K562 (cell line): ENCODE measurements around the gene CCNL1. TPM values are rescaled to one million over a fixed set of nuclear protein-coding genes. Genes with fewer than 3 reads are reported as not detected.

Source experiments
- ARID3A ChIP-seq: IDR thresholded peaks from 2 replicates; pipeline ENCODE4 v1.6.1; 2012; ENCODE audit warnings: low read depth, low read length, improper control_type of control experiment, borderline replicate concordance
- BCOR ChIP-seq: fragments of 450-650 bp; IDR thresholded peaks from 2 replicates; pipeline ENCODE4 v1.6.1; 2016
- CBFA2T2 ChIP-seq: fragments of 450-650 bp; conservative IDR thresholded peaks from 2 replicates; pipeline ENCODE4 v1.6.1; 2017; ENCODE audit warnings: mild to moderate bottlenecking
- CEBPB ChIP-seq: fragments of 450-650 bp; IDR thresholded peaks from 2 replicates; pipeline ENCODE4 v1.6.1; 2016; ENCODE audit warnings: missing genetic modification characterization, missing compliant biosample characterization
- GABPB1 ChIP-seq: sonication (generic); formaldehyde crosslinking; IDR thresholded peaks from 2 replicates; pipeline ENCODE4 v1.8.0; 2022; ENCODE audit warnings: mild to moderate bottlenecking, missing genetic modification reagents
- IFI16 ChIP-seq: fragments of 250-450 bp; sonication (Bioruptor Pico); IDR thresholded peaks from 2 replicates; pipeline ENCODE4 v2.1.2; 2022; ENCODE audit warnings: mild to moderate bottlenecking, inconsistent platforms
- MEF2A ChIP-seq: IDR thresholded peaks from 2 replicates; pipeline ENCODE4 v1.6.1; 2011; ENCODE audit warnings: low read depth, mild to moderate bottlenecking, low read length, moderate library complexity; ENCODE audit not compliant: control insufficient read depth
- MEIS2 ChIP-seq: fragments of 450-650 bp; IDR thresholded peaks from 2 replicates; pipeline ENCODE4 v1.6.1; 2014; ENCODE audit warnings: mild to moderate bottlenecking; ENCODE audit not compliant: partially characterized antibody
- NFXL1 ChIP-seq: fragments of 450-650 bp; formaldehyde crosslinking; IDR thresholded peaks from 2 replicates; pipeline ENCODE4 v1.4.0; 2021; ENCODE audit warnings: mild to moderate bottlenecking
- PCBP2 ChIP-seq: fragments of 200-400 bp; formaldehyde crosslinking; IDR thresholded peaks from 2 replicates; pipeline ENCODE4 v1.6.1; 2018; ENCODE audit warnings: low read length, low read depth, mild to moderate bottlenecking, moderate library complexity; ENCODE audit not compliant: poor library complexity, severe bottlenecking
- PYGO2 ChIP-seq: fragments of 450-650 bp; IDR thresholded peaks from 2 replicates; pipeline ENCODE4 v1.6.1; 2016; ENCODE audit warnings: mild to moderate bottlenecking, missing genetic modification characterization, moderate library complexity, missing compliant biosample characterization
- RFX1 ChIP-seq: fragments of 450-650 bp; IDR thresholded peaks from 2 replicates; pipeline ENCODE4 v1.6.1; 2016; ENCODE audit warnings: mild to moderate bottlenecking, moderate library complexity
- SRSF3 ChIP-seq: fragments of 200-400 bp; formaldehyde crosslinking; IDR thresholded peaks from 2 replicates; pipeline ENCODE4 v1.6.1; 2016; ENCODE audit warnings: mild to moderate bottlenecking, low read length, moderate library complexity; ENCODE audit not compliant: insufficient read depth
- SRSF7 ChIP-seq: fragments of 200-400 bp; formaldehyde crosslinking; optimal IDR thresholded peaks from 2 replicates; pipeline ENCODE3; 2017; ENCODE audit warnings: mild to moderate bottlenecking, low read depth, low read length
- STAT5A ChIP-seq: IDR thresholded peaks from 2 replicates; pipeline ENCODE4 v1.6.1; 2012; ENCODE audit warnings: low read length, inconsistent platforms, borderline replicate concordance
- TAF15 ChIP-seq: fragments of 200-400 bp; formaldehyde crosslinking; IDR thresholded peaks from 2 replicates; pipeline ENCODE4 v1.6.1; 2017; ENCODE audit warnings: mild to moderate bottlenecking, low read depth, low read length, moderate library complexity
- TAF7 ChIP-seq: fragments of 450-650 bp; IDR thresholded peaks from 2 replicates; pipeline ENCODE4 v1.6.1; 2016; ENCODE audit warnings: missing genetic modification characterization, missing compliant biosample characterization
- TBP ChIP-seq: optimal IDR thresholded peaks from 2 replicates; pipeline ENCODE3; 2011; ENCODE audit warnings: low read depth, low read length, improper control_type of control experiment
- THRA ChIP-seq: fragments of 450-650 bp; IDR thresholded peaks from 2 replicates; pipeline ENCODE4 v1.6.1; 2017; ENCODE audit warnings: mild to moderate bottlenecking, moderate library complexity
- XRCC4 ChIP-seq: IDR thresholded peaks from one replicate; pipeline ENCODE4 v1.6.1; 2011; ENCODE audit not compliant: insufficient read depth, insufficient read length; ENCODE audit errors: extremely low read depth
- ZBTB49 ChIP-seq: sonication (generic); formaldehyde crosslinking; IDR thresholded peaks from 2 replicates; pipeline ENCODE4 v1.8.0; 2022; ENCODE audit warnings: missing genetic modification reagents, mild to moderate bottlenecking, borderline replicate concordance
- ZBTB8A ChIP-seq: fragments of 450-650 bp; IDR thresholded peaks from 2 replicates; pipeline ENCODE4 v1.6.1; 2018; ENCODE audit warnings: mild to moderate bottlenecking, moderate library complexity; ENCODE audit not compliant: partially characterized antibody
- ZFX ChIP-seq: sonication (generic); formaldehyde crosslinking; IDR thresholded peaks from 2 replicates; pipeline ENCODE4 v1.8.0; 2022; ENCODE audit warnings: mild to moderate bottlenecking, missing genetic modification reagents, moderate library complexity
- polyA plus RNA-seq, 8 experiments: library from polyadenylated mRNA; depleted of rRNA in 4 of 8; stranded (reverse) in 5 of 8; unstranded in 3 of 8; fragments of >200 nt; fragmentation: Nextera tagmentation in 2 of 8; fragmentation: Illumina TruSeq in 1 of 8; extraction: Ambion mirVana in 2 of 8; extraction: Trizol in 1 of 8; gene quantifications; 2 replicates each; pipeline versions ENCODE4 v1.2.1 to v1.2.3, GENCODE V29; 2011 to 2014; ENCODE audit warnings: inconsistent platforms in 1 of 8, missing spikeins in 1 of 8
- total RNA-seq, 7 experiments: library from RNA; depleted of rRNA in 6 of 7; stranded (reverse); fragments of >200 nt in 6 of 7; fragmentation: Illumina TruSeq in 2 of 7; extraction: Trizol in 2 of 7; gene quantifications; 2 replicates each; pipeline versions ENCODE4 v1.2.1 to v1.2.3, GENCODE V29; 2011 to 2021; ENCODE audit warnings: low replicate concordance in 1 of 7
- TF ChIP-seq, protein P1 (sequence below): sonication (generic); formaldehyde crosslinking; IDR thresholded peaks from 2 replicates; pipeline ENCODE4 v1.9.0; 2022; ENCODE audit warnings: mild to moderate bottlenecking, missing genetic modification reagents

Gene CCNL1
- total and polyA plus RNA-seq, 9 of the 15 experiments (the other 6 are each of a cell fraction or from before 2014, with no cell fraction given): 16.1 to 186 (median 132) TPM

DNA sequence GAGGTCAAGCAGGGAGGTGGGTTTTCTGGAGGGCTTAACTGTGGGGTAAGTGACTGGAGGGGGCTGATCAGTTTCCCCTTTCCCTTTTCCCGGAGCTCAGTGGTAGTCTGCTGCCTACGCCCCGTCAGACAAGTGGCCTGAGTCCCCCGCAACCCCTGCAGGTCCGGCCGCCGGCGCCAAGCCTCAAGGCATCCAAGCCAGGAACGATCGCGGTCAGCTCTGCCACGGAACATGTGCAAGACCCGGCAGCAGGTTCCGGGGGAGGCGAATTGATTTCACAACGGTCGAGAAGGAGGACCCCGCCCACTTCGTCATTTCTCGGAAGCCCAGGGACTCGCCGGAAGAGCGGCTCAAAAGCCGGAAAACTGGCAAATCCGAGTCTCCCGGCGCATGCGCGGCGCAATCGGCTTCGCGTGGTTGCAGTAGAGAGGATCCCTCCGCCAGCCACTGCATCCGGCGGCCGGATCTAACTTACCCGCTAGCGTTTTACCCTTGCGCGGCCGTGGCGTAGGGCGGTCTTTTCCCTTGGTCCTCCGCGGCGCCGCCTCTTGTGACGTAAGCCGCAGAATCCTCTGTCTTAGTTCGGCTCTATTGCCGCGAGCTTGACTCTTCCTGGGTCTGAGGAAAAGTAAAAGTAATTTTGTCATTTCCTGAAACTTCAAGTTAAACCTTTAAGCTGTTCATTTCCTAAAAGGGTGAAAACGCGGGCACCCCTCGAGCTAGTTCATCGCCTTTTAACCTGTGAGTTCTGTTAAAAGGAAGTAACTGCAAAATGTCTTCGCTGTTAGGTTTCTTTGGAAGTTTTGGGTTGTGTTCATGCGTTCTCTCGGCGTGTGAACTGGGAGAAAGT is 14.9 kb upstream of the CCNL1 start (continued):
- peak; percentile 90 for TF ChIP-seq STAT5A
- TF ChIP-seq ZFX (CRISPR knock-in tag): peak; percentile 74
- peak; percentile 91 for TF ChIP-seq MEIS2
- no peak for TF ChIP-seq ZBTB8A
- no peak for TF ChIP-seq PYGO2
- no peak for TF ChIP-seq XRCC4
- no peak for TF ChIP-seq TAF15
- TF ChIP-seq CEBPB (tag): peak; percentile 99
- peak; percentile 1; the same call in 1 of the 2 replicates for TF ChIP-seq MEF2A
- TF ChIP-seq SRSF3: no peak
- no peak for TF ChIP-seq NFXL1 (CRISPR knock-in tag)
- peak; percentile 94 for TF ChIP-seq GABPB1 (CRISPR knock-in tag)
- no peak for TF ChIP-seq CBFA2T2
- TF ChIP-seq THRA: no peak
- TF ChIP-seq BCOR: peak; percentile 20; the same call in 1 of the 2 replicates
- TF ChIP-seq SRSF7: no peak
- no peak; the same call in 1 of the 2 replicates for TF ChIP-seq ARID3A
- TF ChIP-seq RFX1: no peak
- TF ChIP-seq IFI16 (CRISPR knock-in tag): 0 out of 2 replicates have a peak, but pooled peaks have one; percentile 47
- peak; percentile 81 for TF ChIP-seq TBP
- no peak for TF ChIP-seq PCBP2
- TF ChIP-seq, protein P1, sequence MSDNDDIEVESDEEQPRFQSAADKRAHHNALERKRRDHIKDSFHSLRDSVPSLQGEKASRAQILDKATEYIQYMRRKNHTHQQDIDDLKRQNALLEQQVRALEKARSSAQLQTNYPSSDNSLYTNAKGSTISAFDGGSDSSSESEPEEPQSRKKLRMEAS (CRISPR knock-in tag): peak; percentile 92
- TF ChIP-seq ZBTB49 (CRISPR knock-in tag): no peak
- peak; percentile 88 for TF ChIP-seq TAF7
